ENCODE results near the gene CPZ. TPM values are rescaled to one million over a fixed set of nuclear protein-coding genes. Genes with fewer than 3 reads are reported as not detected.
"Not testable (repeated sequence)": the region's sequence is repeated elsewhere in the genome, so short reads cannot be mapped to it uniquely, and the experiment has no call there.

Gene CPZ
- total RNA-seq, 1 donor from 2014 or later, result 2.9 TPM

DNA sequence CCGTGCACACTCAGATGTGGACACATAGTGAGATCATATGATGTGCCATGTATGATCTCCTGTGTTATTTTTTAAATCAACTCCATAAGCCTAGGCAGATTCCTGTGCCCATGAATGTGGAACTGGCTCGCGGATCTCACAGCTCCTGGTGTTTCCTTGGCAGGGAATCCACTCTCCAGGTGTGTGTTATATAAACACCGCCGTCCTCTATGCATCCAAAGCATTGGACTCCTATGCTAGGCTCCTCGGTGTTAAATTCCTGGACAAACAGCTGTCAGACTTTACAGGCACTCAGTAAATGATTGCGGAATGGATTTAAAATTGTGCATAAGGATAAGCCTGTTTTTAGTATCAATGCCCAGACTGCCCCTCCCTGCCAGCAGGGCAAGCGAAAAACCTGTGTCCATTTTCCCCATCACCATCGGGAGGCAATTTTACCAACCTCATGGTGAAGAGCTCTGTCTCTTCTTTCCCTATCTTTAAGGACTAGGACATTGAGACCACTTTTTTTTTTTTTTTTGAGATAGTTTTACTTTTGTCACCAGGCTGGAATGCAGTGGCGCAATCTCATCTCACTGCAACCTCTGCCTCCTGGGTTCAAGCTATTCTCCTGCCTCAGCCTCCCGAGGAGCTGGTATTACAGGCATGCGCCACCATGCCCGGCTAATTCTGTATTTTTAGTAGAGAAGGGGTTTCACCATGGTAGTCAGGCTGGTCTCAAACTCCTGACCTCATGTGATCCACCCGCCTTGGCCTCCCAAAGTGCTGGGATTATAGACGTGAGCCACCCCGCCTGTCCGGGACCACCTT lies 36.0 kb upstream of the CPZ start:
- DNase-seq (ENCODE audit: low spot score in 2 of 2), result no peak

DNA sequence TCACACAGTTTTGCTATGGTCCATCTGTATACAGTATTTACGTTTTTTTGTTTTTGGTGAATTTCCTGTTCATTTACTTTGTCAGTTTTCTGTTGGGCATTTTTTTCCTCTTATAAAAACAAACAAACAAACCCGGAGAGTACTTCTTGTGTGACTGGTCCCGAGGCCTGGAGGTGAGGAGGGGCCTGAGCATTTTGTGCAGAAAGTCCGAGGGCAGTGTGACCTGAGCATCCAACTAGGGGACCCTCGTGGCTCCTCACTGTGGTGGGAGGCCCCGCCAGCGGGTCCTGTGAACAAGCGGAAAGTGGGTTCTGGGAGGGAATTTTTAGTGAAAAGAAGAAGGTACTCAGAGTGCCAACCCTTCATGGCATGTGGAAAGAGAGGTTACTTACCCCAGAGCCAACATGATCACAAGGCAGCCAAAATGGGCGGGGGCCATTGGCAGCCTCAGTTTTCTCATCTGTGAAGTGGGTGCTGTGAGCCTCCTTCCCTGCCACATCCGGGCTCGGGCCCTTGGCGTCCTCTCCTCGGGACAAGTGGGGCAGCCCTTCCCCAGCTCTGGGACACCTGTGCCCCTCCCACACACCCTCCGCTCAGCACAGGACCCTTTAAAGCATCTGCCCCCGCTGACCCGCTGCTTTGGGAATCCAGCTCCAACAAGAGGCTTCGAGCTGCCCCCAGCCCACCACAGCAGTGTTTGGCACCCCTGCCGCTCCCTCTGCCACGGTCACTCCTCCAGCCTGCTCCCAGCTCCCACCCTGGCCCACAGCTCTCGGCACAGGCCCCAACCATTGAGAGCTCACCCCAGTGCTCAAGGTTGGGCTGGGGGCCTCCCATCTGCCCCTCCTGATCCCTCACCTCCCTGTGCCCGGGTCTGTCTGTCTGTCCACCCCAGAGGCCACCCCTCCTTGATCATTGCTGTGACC lies 35.2 kb upstream of the CPZ start:
- DNase-seq (ENCODE audit: low spot score in 2 of 2) (no peak), FAIRE-seq (no peak)

More for the DNA sequence above, 36.0 kb upstream of the CPZ start:
- FAIRE-seq, result no peak

DNA sequence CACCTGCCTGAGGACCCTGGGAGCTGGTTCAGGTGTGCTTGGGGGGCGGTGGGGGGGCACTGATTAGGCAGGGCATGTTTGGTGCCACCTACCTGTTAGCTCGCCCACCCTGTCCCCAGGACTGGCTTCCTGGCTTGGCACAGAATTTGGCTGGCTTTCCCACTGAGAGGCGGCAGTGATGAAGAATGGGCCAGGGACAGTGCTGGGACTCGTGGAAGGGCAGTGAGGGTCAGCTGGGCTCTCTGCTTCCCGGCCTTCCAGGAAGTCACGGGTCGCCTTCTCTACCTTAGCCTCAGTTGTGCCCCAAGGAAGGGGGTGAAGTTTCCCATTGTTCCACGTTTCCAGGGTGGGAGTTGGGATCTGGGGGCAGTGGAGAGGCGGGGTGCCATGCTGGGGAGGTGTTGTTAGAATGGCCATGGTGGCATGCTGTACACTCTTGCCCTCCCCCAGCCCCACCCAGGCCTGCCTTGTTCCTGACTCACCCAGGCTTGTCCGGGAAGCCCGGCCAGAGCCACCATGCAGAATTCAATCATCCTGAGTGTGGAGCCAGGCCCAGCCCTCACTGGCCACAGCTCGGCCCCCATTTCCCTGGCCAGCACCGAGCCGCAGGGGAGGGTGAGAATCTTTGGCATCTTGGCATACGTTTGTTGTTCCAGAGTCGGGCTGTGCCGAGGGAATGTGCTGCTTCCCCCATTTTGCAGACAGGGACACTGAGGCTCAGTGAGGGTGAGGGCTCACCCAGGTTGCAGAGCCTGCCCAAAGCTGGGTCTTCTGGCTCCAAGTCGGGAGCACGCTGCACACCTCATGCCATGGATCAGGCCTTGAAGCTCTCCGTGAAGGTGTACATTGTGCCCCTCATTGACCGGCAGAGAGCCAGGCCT lies 34.2 kb upstream of the CPZ start:
- FAIRE-seq (no peak), DNase-seq (ENCODE audit: low spot score in 2 of 2) (no peak)

- DNase-seq (ENCODE audit: low spot score in 2 of 2), result no peak
- FAIRE-seq, result no peak
These were observed 33.6 kb upstream of the CPZ start for GRCh38 chr4:8559011-8559410.

GRCh38 chr4:8559524-8560264 lies 32.9 kb upstream of the CPZ start:
- FAIRE-seq, result no peak
- DNase-seq (ENCODE audit: low spot score in 2 of 2), result no peak

GRCh38 chr4:8560265-8561047 lies 32.1 kb upstream of the CPZ start:
- FAIRE-seq (no peak), DNase-seq (ENCODE audit: low spot score in 2 of 2) (no peak)

DNA sequence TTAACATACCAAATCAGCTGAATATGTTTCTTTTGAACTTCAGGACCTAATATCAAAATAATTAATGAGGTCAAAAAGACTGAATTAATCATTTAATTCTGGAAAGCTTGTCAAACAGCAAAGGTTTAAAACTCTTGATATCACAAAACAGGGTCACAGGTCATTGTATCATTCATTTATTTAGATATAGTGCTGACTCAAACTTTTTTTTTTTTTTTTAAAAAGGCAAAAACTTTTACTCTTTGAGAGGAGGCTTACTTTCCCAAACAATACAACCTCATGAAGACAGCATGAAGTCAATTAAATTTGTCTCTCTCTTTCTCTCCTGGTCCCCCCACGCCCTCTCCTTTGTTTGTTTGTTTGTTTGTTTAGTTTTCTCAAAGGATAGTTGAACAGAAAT lies 28.0 kb upstream of the CPZ start:
- no peak for FAIRE-seq
- DNase-seq (ENCODE audit: low spot score in 2 of 2), result no peak

- FAIRE-seq (no peak), DNase-seq (ENCODE audit: low spot score in 2 of 2) (no peak)
These were observed 24.4 kb upstream of the CPZ start for GRCh38 chr4:8568068-8568668.

- no peak for FAIRE-seq
- no peak for DNase-seq (ENCODE audit: low spot score in 2 of 2)
These were observed 22.4 kb upstream of the CPZ start for GRCh38 chr4:8570201-8570600.

DNA sequence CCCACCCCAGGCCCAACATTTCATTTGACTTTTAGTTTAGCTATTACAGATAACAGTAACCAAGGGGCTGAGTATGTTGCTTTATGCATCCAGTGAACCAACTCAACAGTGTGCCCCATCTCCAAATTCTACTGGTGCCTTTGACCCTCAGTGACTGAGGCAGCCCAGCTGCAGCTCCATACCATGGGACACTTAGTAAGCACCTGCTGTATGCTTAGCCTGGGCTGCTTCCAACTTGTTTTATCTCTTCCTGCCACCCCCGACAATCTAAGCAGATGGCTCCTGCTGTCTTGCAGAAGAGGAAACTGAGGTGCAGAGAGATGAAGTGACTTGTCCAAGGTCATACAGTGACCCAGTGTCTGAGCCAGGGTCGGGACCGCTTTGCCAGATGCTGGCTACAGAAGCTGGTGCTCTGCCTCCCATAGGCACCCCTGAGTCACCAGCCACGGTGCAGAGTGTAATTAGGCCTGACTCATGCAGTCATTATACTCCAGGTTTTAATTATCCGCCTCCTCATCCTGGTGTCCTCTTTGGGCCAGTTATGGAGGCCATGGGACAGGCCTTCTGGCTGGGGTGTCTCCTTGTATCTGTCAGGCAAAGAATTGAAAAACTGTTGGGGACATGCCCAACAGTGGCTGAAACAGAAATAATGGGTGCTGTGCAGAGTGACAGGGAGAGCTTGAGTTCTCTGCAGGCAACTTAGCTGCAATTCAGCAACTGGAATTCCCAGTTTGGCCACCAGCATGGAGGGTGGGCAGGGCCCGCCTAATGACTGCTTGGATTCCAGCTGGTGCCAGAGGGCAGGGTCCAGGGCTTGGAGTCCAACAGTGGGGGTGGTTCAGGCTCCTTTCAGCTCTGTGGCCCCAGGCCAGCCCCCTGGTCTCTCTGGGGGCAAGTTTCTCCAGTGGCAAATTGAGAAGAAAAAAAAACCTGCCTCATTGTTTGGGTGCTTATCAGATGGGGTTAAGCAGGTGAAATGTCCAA lies 20.6 kb upstream of the CPZ start:
- FAIRE-seq, result no peak
- no peak for DNase-seq (ENCODE audit: low spot score in 2 of 2)

DNA sequence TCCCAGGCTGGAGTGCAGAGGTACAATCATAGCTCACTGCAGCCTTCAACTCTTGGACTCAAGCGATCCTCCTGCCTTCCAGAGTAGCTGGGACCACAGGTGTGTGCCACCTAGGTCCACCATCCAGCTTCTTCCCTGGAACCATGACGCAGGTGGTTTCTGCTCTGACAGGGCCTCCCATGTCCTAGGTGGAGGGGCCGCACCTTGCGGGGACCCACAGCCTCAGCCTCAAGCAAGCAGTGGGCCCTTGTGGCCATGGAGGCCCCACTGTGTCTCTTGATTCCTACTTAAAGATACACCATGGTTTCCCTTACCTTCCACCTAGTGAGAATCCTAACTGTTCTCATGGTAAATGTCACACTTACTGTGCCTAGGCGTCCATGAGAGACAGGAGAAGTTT lies 19.3 kb upstream of the CPZ start:
- DNase-seq (ENCODE audit: low spot score in 2 of 2), result no peak
- no peak for FAIRE-seq

- DNase-seq (ENCODE audit: low spot score in 2 of 2) (no peak), FAIRE-seq (no peak)
These were observed 17.7 kb upstream of the CPZ start for GRCh38 chr4:8574796-8575370.

GRCh38 chr4:8575457-8575856 lies 17.1 kb upstream of the CPZ start:
- no peak for DNase-seq (ENCODE audit: low spot score in 2 of 2)
- FAIRE-seq, result no peak

GRCh38 chr4:8576591-8576990 lies 16.0 kb upstream of the CPZ start:
- not testable (repeated sequence) for FAIRE-seq; DNase-seq (ENCODE audit: low spot score in 2 of 2)

DNA sequence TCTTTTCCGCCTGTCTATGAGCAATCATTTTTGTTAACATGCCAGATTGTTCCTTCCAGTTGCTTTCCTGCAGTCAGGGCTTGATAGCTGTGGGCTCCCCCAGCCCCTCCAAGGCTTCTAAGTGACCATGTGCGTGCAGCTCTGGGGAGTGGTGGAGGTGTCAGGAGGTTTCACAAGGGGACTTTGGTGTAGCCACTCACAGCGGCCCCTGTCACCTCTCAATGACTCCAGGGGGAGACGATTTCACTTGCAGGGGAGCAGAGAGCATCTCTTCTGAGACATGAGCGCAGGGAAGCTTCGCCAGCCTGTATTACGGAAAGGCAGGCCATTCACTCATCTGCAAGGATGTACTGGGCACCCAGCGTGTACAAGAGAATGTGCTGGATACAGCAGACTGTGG lies 15.5 kb upstream of the CPZ start:
- DNase-seq (ENCODE audit: low spot score in 2 of 2), result no peak
- FAIRE-seq, result no peak

GRCh38 chr4:8577972-8578371 lies 14.6 kb upstream of the CPZ start:
- no peak for FAIRE-seq
- DNase-seq (ENCODE audit: low spot score in 2 of 2), result no peak

DNA sequence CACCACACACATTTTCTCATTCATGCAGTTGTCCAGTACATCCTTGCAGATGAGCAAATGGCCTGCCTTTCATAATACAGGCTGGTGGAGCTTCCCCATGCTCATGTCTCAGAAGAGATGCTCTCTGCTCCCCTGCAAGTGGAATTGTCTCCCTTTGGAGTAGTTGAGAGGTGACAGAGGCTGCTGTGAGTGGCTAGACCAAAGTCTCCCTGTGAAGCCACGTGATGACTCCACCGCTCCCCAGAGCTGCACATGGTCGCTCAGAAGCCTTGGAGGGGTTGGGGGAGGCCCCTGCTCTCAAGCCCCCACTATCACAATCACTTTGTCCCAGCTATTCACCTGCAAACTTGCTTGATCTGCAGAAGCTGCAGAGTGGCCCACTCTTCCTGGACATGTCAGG lies 13.8 kb upstream of the CPZ start:
- FAIRE-seq, result no peak

More for the DNA sequence above, 13.8 kb upstream of the CPZ start:
- no peak for DNase-seq (ENCODE audit: low spot score in 2 of 2)

Data from frontal cortex (tissue), 4 donors.